Hematopoietic multipotent progenitor cell treated with erythropoietin and hydrocortisone succinate and interleukin-3 and kit ligand, for 15 days (in vitro differentiated cells): ENCODE data around the gene CSDE1.
"Not testable (repeated sequence)": the region's sequence is repeated elsewhere in the genome, so short reads cannot be mapped to it uniquely, and the experiment has no call there.

ENCODE experiments used
- DNase-seq: peaks from one replicate; pipeline ENCODE4 v3.0.0-alpha.2; 2015; ENCODE audit warnings: low spot score

CSDE1 gene

DNA sequence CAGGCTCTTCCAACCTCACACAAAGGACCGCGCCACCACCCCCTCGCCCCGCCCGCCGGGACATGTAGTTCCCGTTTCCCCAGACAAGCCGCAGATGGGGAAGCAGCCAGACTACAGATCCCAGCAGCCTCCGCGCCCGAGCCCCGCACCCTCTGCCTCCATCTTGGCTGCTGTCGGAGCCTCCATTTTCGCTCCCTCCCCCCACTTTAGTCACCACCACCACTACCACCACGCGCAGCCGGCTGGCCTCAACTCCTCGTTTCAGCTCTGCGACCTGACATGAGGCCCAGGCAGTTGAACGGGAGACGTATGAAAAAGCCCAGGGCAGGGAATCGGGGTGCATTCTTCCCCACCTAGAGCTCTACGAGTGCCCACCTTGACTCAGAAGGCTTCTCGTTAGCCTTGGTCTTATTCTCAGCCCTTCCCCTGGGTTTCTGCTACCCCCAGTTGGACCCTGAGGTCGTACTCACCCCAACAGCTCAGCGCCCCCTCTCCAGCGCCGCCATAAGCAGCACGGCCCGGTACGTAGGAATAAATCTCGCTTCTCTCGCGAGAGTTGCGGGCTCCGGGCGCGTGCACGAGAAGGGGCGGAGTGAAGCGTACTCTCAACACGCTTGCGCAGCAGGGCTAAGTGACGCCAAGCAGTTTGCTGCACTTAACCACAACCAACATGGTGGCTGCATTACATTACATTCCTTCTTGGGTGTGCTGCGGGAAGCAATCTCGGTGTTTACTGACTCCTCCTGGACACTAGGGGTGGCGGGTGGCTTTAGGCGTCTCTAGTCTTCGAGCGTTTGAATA is at the start of gene CSDE1:
Gene CSDE1 (minus strand): TSS at position 530 of the 801 bp plus-strand sequence. CDS start 18,094 bp downstream, outside the sequence.
- peak; percentile 99 for DNase-seq

GRCh38 chr1:114804449-114804848 is 46.7 kb upstream of the CSDE1 start:
- not testable (repeated sequence) for DNase-seq

DNA sequence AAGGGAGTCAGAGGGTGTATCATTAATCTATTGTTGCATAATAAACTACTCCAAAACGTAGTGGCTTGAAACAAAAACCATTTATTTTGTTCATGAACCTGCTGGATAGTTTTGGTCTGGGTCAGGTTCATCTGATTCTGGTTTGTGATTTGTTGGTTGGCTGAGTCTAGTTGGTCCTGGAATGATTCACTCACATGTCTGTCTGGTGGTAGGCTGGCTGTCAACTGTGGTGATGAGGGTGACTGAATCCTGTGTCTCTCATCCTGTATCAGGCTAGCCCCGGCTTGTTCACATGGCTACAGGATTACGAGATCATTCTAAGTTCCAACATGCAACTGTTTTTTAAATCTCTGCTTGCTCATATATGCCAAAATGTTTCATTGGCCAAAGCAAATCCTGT is 45.2 kb upstream of the CSDE1 start:
- DNase-seq: no peak

- DNase-seq: no peak
These were observed 36.3 kb upstream of the CSDE1 start for GRCh38 chr1:114794038-114794437.

DNA sequence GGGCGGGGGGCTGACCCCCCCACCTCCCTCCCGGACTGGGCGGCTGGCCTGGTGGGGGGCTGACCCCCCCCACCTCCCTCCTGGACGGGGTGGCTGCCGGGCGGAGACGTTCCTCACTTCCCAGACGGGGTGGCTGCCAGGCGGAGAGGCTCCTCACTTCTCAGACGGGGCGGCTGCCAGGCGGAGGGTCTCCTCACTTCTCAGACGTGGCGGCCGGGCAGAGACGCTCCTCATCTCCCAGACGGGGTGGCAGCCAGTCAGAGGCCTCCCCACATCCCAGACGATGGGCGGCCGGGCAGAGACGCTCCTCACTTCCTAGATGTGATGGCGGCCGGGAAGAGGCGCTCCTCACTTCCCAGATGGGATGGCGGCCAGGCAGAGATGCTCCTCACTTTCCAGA is 32.8 kb upstream of the CSDE1 start:
- DNase-seq: not testable (repeated sequence)

DNA sequence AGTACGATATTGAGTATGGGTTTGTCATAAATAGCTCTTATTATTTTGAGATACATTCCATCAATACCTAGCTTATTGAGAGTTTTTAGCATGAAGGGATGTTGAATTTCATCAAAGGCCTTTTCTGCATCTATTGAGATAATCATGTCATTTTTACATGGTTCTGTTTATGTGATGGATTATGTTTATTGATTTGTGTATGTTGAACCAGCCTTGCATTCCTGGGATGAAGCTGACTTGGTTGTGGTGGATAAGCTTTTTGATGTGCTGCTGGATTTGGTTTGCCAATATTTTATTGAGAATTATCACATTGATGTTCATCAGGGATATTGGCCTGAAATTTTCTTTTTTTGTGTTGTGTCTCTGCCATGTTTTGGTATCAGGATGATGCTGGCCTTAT is 28.7 kb upstream of the CSDE1 start:
- DNase-seq: not testable (repeated sequence)

- no peak for DNase-seq
These were observed 24.7 kb upstream of the CSDE1 start for GRCh38 chr1:114782476-114782875.

DNA sequence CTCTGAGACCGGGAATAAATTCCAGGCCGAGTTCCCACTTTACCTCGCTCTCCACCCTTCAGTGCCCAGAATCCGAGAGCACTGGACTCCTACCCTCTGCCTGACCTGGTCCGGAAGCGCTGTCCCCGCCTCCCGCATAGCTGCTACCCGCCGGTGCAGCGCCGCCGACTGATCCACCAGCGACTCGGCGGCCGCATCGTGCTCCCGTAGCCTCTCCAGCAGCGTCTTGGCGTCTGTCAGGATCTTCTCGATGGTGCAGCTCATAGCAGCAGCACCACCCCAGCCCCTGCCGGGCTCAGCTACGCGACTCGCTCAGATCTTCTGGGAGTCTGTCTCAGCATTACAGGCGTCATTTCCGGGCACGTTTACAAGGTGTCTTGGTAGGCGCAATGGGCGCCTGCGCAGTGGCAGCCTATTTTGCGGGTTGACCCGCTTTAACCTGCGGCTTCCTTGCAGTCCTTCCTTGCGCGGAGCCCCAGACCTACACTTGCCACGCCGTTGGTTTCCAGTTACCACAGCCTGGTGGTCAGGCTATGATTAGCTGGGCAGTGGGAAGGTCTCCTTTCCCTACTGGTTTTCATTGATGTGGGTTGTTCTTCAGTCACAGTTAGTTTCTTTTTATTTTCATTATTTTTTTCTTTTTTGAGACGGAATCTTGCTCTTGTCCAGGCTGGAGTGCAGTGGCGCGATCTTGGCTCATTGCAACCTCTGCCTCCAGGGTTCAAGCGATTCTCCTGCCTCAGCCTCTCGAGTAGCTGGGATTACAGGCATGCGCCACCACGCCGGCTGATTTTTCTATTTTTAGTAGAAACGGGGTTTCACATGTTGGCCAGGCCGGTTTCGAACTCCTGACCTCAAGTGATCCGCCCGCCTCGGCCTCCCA is 22.8 kb upstream of the CSDE1 start, which contains the start of gene SIKE1:
Gene SIKE1 (minus strand): TSS at position 342 of the 883 bp plus-strand sequence. CDS start 78 bp downstream, at position 264.
- peak; percentile 90 for DNase-seq

DNA sequence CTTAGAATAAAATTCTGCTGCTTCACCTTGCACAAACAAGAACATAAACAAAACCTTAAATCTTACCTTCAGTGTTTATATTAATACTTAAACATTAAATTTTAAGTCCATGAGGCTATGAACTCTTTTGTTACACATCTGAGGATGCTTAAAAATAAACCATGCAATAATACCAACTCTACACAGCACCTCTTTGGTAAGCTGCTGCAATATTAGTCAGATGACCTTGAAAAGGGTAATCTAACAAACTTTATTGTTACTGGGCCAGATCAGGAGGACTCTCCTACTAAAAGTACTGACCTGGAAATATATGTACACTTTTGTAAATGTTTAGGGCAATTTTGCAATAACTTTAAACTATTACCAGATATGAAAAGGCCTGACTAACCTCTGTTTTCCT is 21.9 kb upstream of the CSDE1 start:
- no peak for DNase-seq

DNA sequence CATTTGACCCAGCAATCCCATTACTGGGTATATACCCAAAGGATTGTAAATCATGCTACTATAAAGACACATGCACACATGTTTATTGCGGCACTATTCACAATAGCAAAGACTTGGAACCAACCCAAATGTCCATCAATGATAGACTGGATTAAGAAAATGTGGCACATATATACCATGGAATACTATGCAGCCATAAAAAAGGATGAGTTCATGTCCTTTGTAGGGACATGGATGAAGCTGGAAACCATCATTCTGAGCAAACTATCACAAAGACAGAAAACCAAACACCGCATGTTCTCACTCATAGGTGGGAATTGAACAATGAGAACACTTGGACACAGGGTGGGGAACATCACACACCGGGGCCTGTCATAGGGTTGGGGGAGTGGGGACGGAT is 18.9 kb upstream of the CSDE1 start:
- DNase-seq: not testable (repeated sequence)

- no peak for DNase-seq
These were observed 14.2 kb upstream of the CSDE1 start for GRCh38 chr1:114771992-114772391.

DNA sequence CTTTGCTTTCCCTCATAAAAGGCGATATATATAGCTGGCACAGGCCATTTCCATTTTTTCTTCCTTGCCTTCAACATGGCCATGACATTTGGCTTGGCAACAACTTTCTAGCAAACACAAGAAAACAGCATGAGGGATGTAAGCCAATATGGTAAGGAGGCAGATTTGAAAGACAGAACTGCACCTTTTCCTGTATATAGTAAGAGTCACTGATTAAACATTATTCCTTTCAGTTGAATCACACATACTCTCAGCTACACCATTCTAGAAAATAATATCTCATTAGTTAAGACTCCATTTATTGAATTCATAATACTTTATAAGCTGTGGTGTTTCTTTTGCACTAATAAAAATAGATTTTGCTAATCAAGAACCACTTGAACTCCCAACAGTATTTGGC is 13.2 kb upstream of the CSDE1 start:
- no peak for DNase-seq

- no peak for DNase-seq
These were observed 6.9 kb upstream of the CSDE1 start for GRCh38 chr1:114764689-114765088.

DNA sequence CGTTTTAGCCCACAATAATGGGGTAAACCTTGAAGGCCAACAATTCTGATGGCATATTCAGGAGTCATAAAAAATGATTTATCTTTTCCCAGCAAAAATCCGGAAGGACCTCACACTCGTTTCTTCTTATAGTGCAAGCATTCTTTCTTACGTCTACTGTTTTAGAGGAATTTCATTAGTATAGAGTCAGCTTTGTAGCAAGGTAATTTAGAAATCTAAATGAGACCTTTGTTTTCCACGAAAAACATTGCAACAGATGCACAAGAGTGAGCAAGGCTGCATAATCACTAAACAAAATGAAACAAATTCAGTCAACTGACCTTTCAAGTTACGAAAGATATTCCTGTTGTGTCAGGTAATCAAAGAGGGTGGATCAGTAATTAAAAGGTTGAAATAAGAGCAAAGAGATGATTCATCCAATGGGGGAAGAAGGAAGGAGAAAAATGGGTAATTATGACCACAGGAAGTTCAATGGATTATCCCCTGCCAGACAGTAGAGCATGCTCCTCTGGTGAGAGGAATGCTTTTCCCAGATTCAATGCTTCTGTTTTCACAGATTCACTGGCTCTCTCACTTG is 560 bp upstream of the CSDE1 start:
- no peak for DNase-seq

DNA sequence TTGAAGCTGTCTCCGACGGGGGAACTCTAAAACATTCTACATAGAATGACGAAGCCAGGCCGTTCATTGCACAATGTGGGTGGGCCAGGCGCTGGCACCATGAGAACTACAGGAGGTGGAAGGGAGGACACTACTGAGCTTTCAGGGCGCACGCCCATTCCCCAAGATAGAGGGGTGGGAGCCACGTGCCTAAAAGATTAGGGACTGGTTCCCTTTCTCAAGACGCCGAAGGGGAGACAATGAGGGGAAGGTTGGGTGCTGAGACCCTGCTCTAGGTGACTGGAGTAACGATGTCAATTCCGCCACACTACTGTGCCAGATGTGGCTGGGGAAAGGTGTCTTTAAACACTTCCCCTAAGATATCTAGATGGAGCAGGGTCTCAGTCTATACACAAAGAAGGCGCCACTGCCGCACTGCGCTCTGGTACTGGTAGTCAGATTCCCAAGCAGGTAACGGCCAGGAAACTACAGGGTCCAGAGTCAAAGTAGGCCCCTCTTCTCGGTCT is 782 bp downstream of the CSDE1 start:
- peak; percentile 26 for DNase-seq

DNA sequence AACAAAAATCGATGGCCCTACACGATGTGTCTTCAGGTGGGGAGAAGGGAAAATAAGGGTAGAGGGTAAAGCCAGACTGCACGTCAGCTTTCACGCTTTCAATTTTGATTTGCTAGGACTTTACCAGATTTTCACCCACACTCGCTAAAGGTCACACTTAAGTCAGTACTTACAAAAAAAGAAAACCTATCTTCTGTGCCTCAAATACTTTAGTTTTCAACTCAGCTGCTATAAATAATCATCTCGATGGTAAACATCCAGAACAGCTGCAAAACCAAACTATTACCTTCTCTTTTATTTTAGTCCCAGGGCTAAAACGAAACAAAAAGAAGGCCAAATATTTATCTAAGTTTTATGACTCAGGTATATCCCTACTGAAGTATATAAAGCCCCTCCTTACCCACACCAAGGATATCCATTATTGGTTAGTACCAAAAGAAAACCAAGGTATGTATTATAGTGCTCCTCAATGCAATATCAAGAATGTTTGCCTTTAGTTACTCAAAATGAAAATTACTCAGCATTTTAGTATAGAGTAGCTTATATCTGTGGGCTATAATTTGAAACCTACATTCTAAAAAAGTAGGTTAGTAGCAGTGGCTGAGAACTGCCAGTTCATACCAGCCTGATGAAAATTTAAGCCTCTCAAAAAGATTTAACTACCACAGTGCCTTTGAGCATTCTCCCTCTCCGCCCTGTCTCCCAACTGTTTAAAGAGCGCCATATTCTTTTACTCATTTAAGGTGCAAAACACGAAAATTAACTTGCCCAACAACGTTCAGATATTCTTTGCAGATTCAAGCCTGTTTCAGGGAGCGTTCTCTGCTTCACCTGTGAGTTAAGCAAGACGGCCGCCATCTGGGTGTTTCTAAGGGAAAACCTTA is 1.5 kb downstream of the CSDE1 start:
- DNase-seq: no peak

GRCh38 chr1:114755006-114755931 is 2.5 kb downstream of the CSDE1 start:
- DNase-seq: no peak

GRCh38 chr1:114753702-114754101 is 4.1 kb downstream of the CSDE1 start:
- DNase-seq: not testable (repeated sequence)

GRCh38 chr1:114753143-114753542 is 4.6 kb downstream of the CSDE1 start:
- DNase-seq: no peak

DNA sequence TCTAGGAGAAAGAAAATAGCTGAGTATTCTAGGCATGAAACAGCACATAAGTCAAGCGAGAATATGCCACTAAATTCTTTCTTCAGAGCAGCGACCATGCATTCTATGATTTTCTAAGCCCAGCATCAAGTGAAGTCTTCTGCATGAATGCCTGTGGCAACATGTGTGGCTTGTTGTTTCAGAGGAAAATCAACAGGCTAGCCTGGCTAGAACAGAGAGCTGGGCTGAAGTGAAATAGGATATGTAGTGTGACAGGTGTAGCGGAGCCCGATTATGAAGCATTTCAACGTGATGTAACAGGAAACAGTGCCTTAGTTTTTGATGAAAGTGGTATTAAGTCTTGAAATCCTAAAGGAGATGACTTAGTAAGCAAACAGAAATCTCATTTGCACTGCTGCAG is 7.0 kb downstream of the CSDE1 start:
- DNase-seq: no peak
